ENCODE measurements around the gene TTYH3. TPM values are rescaled to one million over a fixed set of nuclear protein-coding genes. Genes with fewer than 3 reads are reported as not detected.

The TTYH3 gene
- total and polyA plus RNA-seq, 2 of the 13 experiments (the other 11 are each of a cell fraction or from before 2014, with no cell fraction given) = 26.3 to 50.0 TPM

GRCh38 chr7:2708547-2709310, 76.9 kb downstream of the TTYH3 start:
- Histone ChIP-seq H3K79me2 (ENCODE audit: insufficient read depth, low read length) (no peaks in the 10 kb centered on the region), H3K4me3 (replicated peaks in 1 of 3; ENCODE audit: insufficient read depth in 1 of 3, low read depth in 2 of 3, low read length in 3 of 3) (no peak overlapping the region), H4K20me1 (ENCODE audit: insufficient read depth, low read length) (no peaks in the 10 kb centered on the region; the same call in 1 of the 2 replicates), H3K9me3 (ENCODE audit: low read length) (no peaks in the 10 kb centered on the region), H3K27me3 (ENCODE audit: control insufficient read depth in 1 of 2, insufficient read depth in 2 of 2, low read length in 2 of 2) (peaks cover 2 to 18% of the 10 kb centered on the region in 2 experiments; a peak in 3 of 5 replicates), H3K36me3 (replicated peaks in 1 of 2; ENCODE audit: control insufficient read depth in 1 of 2, insufficient read depth in 2 of 2, low read length in 2 of 2) (no peaks in the 10 kb centered on the region), H3K9ac (ENCODE audit: insufficient read depth, low read depth, low read length) (no peak overlapping the region), H2AFZ (ENCODE audit: low read length) (no peak overlapping the region), H3K4me1 (ENCODE audit: insufficient read depth, low read length) (peaks cover 28% of the 10 kb centered on the region), H3K4me2 (ENCODE audit: low read depth, low read length) (peak overlapping the region; percentile 72; the same call in 1 of the 2 replicates), H3K27ac (ENCODE audit: extremely low read length, insufficient read depth, low read length) (no peak overlapping the region)
- intact Hi-C loops (cut with micrococcal nuclease; ENCODE audit: unreplicated experiment) = loop anchor here (2.0 kb wide), 1 partner anchor 38 kb away; no protein-coding TSS in a partner anchor
- WGBS (ENCODE audit: low lambda C conversion rate) = 63% methylated on average over 4 of the region's 20 CpGs
- TF ChIP-seq MED8 (CRISPR knock-in tag; IDR thresholded peaks at IDR 0.05; ENCODE audit: insufficient replicate concordance) = peak; percentile 0
- no peak for TF ChIP-seq ZNF891 (CRISPR knock-in tag; IDR thresholded peaks at IDR 0.05)
- no peak for TF ChIP-seq ZNF337 (CRISPR knock-in tag; IDR thresholded peaks at IDR 0.05; ENCODE audit: borderline replicate concordance, low read depth)
- TF ChIP-seq AKAP8 (CRISPR knock-in tag; IDR thresholded peaks at IDR 0.05) = 0 out of 2 replicates have a peak, but pooled peaks have one; percentile 5
- no peak for TF ChIP-seq CBX5 (CRISPR knock-in tag; IDR thresholded peaks at IDR 0.05; ENCODE audit: borderline replicate concordance)
- POLR2A ChIA-PET = interaction anchor here (1.0 kb wide), 1 partner anchor 18 kb away, joined by 3 read pairs; no protein-coding TSS in a partner anchor
- in situ Hi-C loops (cut with HindIII; ENCODE audit: extremely low pct_ligation_motif_present, low pct_unique_long_range_greater_than_20kb) = loop anchor here (5.0 kb wide), 1 partner anchor 41 kb away; no protein-coding TSS in a partner anchor
- FAIRE-seq = no peak
- DNase-seq (ENCODE audit: low spot score) = no peak
- no TSS peak for BruUV-seq (replicated peaks)
- ATAC-seq = peak; percentile 1; the same call in 1 of the 3 replicates
- CTCF ChIA-PET (ENCODE audit: low intra/inter-chr PET ratio, low total read pairs) = interaction anchor here (1.2 to 2.2 kb wide), 2 partner anchors 37 to 141 kb away, joined by 5 to 15 read pairs; no protein-coding TSS in a partner anchor

Data from HepG2 (cell line).